Endodermal cell (in vitro differentiated cells): ENCODE results near the gene ACKR2. TPM values are rescaled to one million over a fixed set of nuclear protein-coding genes. Genes with fewer than 3 reads are reported as not detected.

Source experiments
- DNase-seq: peaks from one replicate; pipeline ENCODE4 v3.0.0-alpha.2; 2017
- H3K27ac ChIP-seq: 2 replicates; pipeline ENCODE4 v1.5.1; 2013; ENCODE audit warnings: mild to moderate bottlenecking, low read depth, low read length, moderate library complexity
- H3K27me3 ChIP-seq: 2 replicates; pipeline ENCODE4 v1.6.1; 2013; ENCODE audit warnings: mild to moderate bottlenecking, low read length, moderate library complexity; ENCODE audit not compliant: insufficient read depth, control insufficient read depth, poor library complexity, severe bottlenecking
- H3K36me3 ChIP-seq: 2 replicates; pipeline ENCODE4 v1.7.0; 2013; ENCODE audit warnings: mild to moderate bottlenecking, low read length, moderate library complexity; ENCODE audit not compliant: control insufficient read depth, insufficient read depth
- H3K4me1 ChIP-seq: one replicate; pipeline ENCODE4 v1.7.0; 2013; ENCODE audit warnings: low read length; ENCODE audit not compliant: control insufficient read depth, insufficient read depth
- H3K4me3 ChIP-seq: 2 replicates; pipeline ENCODE4 v1.5.1; 2013; ENCODE audit warnings: mild to moderate bottlenecking, low read length, moderate library complexity
- H3K9ac ChIP-seq: 2 replicates; pipeline ENCODE4 v1.6.1; 2013; ENCODE audit warnings: mild to moderate bottlenecking, low read length, moderate library complexity; ENCODE audit not compliant: poor library complexity, severe bottlenecking; ENCODE audit errors: extremely low read depth
- H3K9me3 ChIP-seq: 2 replicates; pipeline ENCODE4 v1.6.1; 2013; ENCODE audit warnings: mild to moderate bottlenecking, low read length, moderate library complexity; ENCODE audit not compliant: control insufficient read depth
- H3K27ac Mint-ChIP-seq: 2 replicates; pipeline ENCODE4 v1.8.0; 2020; ENCODE audit warnings: mixed read lengths
- H3K27me3 Mint-ChIP-seq: 2 replicates; pipeline ENCODE4 v1.8.0; 2021; ENCODE audit warnings: mild to moderate bottlenecking, mixed read lengths; ENCODE audit not compliant: insufficient read depth
- H3K36me3 Mint-ChIP-seq: 2 replicates; pipeline ENCODE4 v1.8.0; 2020; ENCODE audit warnings: low read depth, mixed read lengths
- H3K4me1 Mint-ChIP-seq: 2 replicates; pipeline ENCODE4 v1.8.0; 2020; ENCODE audit warnings: mixed read lengths
- H3K4me3 Mint-ChIP-seq: 2 replicates; pipeline ENCODE4 v1.8.0; 2020; ENCODE audit warnings: mild to moderate bottlenecking, moderate library complexity, mixed read lengths
- H3K9me3 Mint-ChIP-seq: 2 replicates; pipeline ENCODE4 v1.8.0; 2020; ENCODE audit warnings: mild to moderate bottlenecking, mixed read lengths
- CTCF ChIP-seq: fragments of 200-600 bp; sonication (generic); conservative IDR thresholded peaks from 2 replicates; pipeline ENCODE4 v1.5.0; 2021; ENCODE audit warnings: antibody characterized with exemption, mild to moderate bottlenecking
- whole genome bisulfite sequencing, 2 experiments: methylation state at CpG; one replicate each; pipeline versions ENCODE4 v1.1.5 to v1.1.7; 2013; ENCODE audit warnings: missing lambda C conversion rate in 2 of 2, mixed read lengths in 1 of 2; ENCODE audit not compliant: insufficient coverage in 1 of 2, insufficient read length in 1 of 2; 5-methylcytosine and 5-hydroxymethylcytosine counted together
- total RNA-seq, 2 donors: library from RNA; stranded (reverse); fragmentation: NEBNext Ultra II Directional in 1 of 2; extraction: Animal tissue kit (Norgen Biotek cat#: 25700) in 1 of 2; gene quantifications; 2 replicates in 1 of 2; 3 replicates in 1 of 2; pipeline ENCODE4 v1.2.1, GENCODE V29; 2021

ACKR2 gene
- total RNA-seq, 2 donors from 2014 or later, result 1.1 TPM

GRCh38 chr3:42844815-42845214 lies 35.6 kb downstream of the ACKR2 start:
- Mint-ChIP-seq H3K36me3 (no peaks in the 10 kb centered on the region), H3K4me3 (no peak overlapping the region), H3K27ac (no peak overlapping the region), H3K27me3 (no peaks in the 10 kb centered on the region), H3K9me3 (no peaks in the 10 kb centered on the region), H3K4me1 (peaks cover 12% of the 10 kb centered on the region)
- H3K36me3 ChIP-seq, result no peaks in the 10 kb centered on the region
- no peak for DNase-seq
- H3K9me3 ChIP-seq, result no peaks in the 10 kb centered on the region
- WGBS, 2 experiments, result 90 to 91% methylated on average over 4 of the region's 4 CpGs
- no peak overlapping the region for H3K9ac ChIP-seq
- no peak overlapping the region for H3K4me3 ChIP-seq
- TF ChIP-seq CTCF, result no peak
- H3K27me3 ChIP-seq, result no peaks in the 10 kb centered on the region
- H3K27ac ChIP-seq, result no peak overlapping the region
- peaks cover 6% of the 10 kb centered on the region for H3K4me1 ChIP-seq

DNA sequence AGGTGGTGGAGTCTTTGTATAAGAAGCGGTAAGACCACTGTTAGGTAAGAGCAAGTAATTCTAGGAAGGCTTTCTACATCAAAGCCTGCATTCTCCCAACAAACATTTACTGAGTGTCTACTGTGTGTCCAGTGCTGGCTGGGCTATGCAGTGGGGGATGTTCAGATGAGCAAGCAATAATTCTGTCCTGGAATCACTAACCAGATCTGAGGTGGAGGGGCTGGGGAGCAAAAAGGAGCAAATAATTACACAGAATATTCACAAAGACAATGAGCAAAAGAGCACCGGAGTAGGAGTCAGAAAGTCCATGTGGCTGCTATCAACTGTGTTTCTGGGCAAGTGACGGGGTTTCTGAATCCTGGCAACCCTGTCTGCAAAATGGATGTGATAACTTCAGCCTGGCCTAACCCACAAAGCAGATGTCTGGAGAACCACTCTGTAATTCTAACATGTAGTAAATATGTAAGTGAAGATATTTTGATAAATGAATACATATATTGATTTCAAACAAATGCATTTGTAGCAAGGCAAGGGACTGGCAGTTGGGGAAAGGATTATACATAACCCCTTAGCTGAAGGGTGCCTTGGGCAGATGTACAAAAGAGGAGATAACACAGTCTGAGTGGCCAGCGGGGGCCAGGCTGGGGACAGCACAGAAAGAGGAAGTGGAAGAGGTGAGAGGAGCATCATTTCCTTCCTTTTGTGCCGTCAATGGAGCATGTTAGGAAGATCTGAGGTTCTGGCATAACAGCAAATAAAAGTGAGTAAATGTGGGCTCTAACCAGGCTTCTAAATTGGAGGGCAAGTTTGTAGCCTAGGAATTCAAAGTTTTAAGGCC lies 37.7 kb downstream of the ACKR2 start:
- DNase-seq, result no peak
- Histone ChIP-seq H3K27me3 (no peaks in the 10 kb centered on the region), H3K36me3 (no peaks in the 10 kb centered on the region), H3K4me1 (peaks cover 6% of the 10 kb centered on the region), H3K4me3 (no peak overlapping the region), H3K9ac (no peak overlapping the region), H3K9me3 (no peaks in the 10 kb centered on the region), H3K27ac (no peak overlapping the region)
- Mint-ChIP-seq H3K9me3 (no peaks in the 10 kb centered on the region), H3K27me3 (no peaks in the 10 kb centered on the region), H3K4me3 (no peak overlapping the region), H3K36me3 (no peaks in the 10 kb centered on the region), H3K27ac (no peak overlapping the region), H3K4me1 (peaks cover 12% of the 10 kb centered on the region)
- 60 to 72% methylated on average over 3 to 5 of the region's 5 CpGs for WGBS, 2 experiments
- TF ChIP-seq CTCF, result no peak

- H3K27ac ChIP-seq, result no peak overlapping the region
- Mint-ChIP-seq H3K4me3 (no peak overlapping the region), H3K27me3 (no peaks in the 10 kb centered on the region), H3K36me3 (no peaks in the 10 kb centered on the region), H3K9me3 (no peaks in the 10 kb centered on the region), H3K4me1 (peaks cover 12% of the 10 kb centered on the region), H3K27ac (no peak overlapping the region)
- peaks cover 6% of the 10 kb centered on the region for H3K4me1 ChIP-seq
- DNase-seq, result no peak
- no peak for TF ChIP-seq CTCF
- WGBS, 2 experiments, result 84 to 100% methylated on average over 2 to 4 of the region's 4 CpGs
- H3K9me3 ChIP-seq, result no peaks in the 10 kb centered on the region
- H3K9ac ChIP-seq, result no peak overlapping the region
- no peaks in the 10 kb centered on the region for H3K36me3 ChIP-seq
- H3K4me3 ChIP-seq, result no peak overlapping the region
- no peaks in the 10 kb centered on the region for H3K27me3 ChIP-seq
Observed at GRCh38 chr3:42847731-42848130, 38.5 kb downstream of the ACKR2 start.
